ENCODE measurements around the gene MRPS18C. TPM values are rescaled to one million over a fixed set of nuclear protein-coding genes. Genes with fewer than 3 reads are reported as not detected.

MRPS18C gene
- total RNA-seq, 1 donor from 2014 or later = 27.3 TPM

DNA sequence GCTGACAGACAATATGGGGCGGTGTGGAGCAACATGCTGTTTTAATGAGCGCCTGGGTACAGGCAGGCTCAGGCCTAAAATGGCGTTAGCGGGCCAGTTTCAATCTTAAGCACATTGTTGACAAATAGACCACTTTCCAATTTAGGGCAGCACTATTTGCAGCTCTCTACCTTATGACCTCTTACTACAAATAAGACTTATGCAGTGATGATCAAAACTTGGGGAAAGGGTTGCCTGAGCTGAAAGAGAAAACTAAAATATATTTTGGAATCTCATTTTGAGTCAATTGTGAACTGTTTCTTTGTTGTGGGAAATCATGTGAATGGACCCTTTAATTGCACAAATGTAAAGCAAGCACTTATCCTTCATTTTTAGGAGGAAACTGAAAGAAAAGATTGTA lies 54.6 kb downstream of the MRPS18C start:
- Mint-ChIP-seq H3K4me1 (ENCODE audit: low read depth, unreplicated experiment) (no peaks in the 10 kb centered on the region), H3K4me3 (ENCODE audit: unreplicated experiment) (no peak overlapping the region), H3K9me3 (ENCODE audit: unreplicated experiment) (no peaks in the 10 kb centered on the region), H3K27ac (ENCODE audit: unreplicated experiment) (no peak overlapping the region), H3K36me3 (ENCODE audit: unreplicated experiment) (no peaks in the 10 kb centered on the region), H3K27me3 (ENCODE audit: unreplicated experiment) (no peaks in the 10 kb centered on the region)
- DNase-seq = no peak
- TF ChIP-seq, protein P1, sequence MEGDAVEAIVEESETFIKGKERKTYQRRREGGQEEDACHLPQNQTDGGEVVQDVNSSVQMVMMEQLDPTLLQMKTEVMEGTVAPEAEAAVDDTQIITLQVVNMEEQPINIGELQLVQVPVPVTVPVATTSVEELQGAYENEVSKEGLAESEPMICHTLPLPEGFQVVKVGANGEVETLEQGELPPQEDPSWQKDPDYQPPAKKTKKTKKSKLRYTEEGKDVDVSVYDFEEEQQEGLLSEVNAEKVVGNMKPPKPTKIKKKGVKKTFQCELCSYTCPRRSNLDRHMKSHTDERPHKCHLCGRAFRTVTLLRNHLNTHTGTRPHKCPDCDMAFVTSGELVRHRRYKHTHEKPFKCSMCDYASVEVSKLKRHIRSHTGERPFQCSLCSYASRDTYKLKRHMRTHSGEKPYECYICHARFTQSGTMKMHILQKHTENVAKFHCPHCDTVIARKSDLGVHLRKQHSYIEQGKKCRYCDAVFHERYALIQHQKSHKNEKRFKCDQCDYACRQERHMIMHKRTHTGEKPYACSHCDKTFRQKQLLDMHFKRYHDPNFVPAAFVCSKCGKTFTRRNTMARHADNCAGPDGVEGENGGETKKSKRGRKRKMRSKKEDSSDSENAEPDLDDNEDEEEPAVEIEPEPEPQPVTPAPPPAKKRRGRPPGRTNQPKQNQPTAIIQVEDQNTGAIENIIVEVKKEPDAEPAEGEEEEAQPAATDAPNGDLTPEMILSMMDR (IDR thresholded peaks at IDR 0.05; ENCODE audit: partially characterized antibody, unreplicated experiment) = no peak

Other genes with a start within 250 kb of the MRPS18C start
- 5.3 TPM for gene COQ2, start 171.3 kb upstream of the MRPS18C start, total RNA-seq (ENCODE audit: unreplicated experiment)
- gene HPSE, start 121.2 kb upstream of the MRPS18C start, total RNA-seq (ENCODE audit: unreplicated experiment) = 1.8 TPM
- 11.7 TPM for gene HELQ, start 235 bp upstream of the MRPS18C start, total RNA-seq (ENCODE audit: unreplicated experiment)
- 16.0 TPM for gene ABRAXAS1, start 29.0 kb downstream of the MRPS18C start, total RNA-seq (ENCODE audit: unreplicated experiment)
- not detected for gene GPAT3, start 80.0 kb downstream of the MRPS18C start, total RNA-seq (ENCODE audit: unreplicated experiment)